HG02571 (cell line): Measurements from ENCODE around the gene OR10AD1.

Experiments
- ATAC-seq: cut with Tn5 transposase; IDR thresholded peaks from one replicate; pipeline ENCODE4 v1.9.1; 2021; ENCODE audit warnings: mild to moderate bottlenecking, moderate library complexity; ENCODE audit not compliant: unreplicated experiment

The OR10AD1 gene

DNA sequence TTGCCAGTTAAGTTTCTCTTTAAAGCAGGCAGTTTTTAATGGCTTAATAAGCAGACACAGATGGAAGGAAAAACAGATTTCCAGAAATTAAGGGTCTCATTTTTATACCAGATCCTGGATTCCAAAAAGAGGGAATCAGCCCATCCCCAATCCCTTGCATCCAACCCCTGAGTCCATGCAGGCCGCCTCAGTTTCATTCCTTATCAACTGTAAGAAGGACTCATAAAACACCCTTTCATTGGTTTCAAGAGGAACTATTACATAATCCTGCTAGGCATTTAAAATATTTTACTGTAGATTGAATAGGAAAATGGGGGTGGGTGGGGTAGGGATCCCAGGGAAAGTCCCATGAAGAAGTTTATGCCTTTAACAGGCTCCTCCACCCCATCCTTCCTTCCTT, 10.2 kb downstream of the OR10AD1 start:
- ATAC-seq, result no peak

DNA sequence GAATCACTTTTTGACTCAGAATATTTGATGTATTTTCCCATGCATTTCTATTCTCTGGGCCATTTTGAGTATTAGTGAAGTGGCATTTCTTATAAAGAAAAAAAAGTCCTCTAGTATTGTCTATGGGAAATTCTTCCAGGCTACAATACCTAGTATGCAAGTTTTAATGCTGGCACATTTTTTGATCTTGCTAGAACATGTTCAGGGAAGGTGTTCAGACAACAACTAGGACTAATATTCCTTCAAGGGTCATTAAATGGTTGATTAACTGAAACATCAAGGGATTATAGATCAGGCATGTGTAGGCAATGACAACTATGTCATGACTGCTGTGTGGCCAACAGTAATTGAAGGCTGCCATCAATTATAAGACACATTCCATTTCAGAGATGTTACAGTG, 12.0 kb downstream of the OR10AD1 start:
- no peak for ATAC-seq

DNA sequence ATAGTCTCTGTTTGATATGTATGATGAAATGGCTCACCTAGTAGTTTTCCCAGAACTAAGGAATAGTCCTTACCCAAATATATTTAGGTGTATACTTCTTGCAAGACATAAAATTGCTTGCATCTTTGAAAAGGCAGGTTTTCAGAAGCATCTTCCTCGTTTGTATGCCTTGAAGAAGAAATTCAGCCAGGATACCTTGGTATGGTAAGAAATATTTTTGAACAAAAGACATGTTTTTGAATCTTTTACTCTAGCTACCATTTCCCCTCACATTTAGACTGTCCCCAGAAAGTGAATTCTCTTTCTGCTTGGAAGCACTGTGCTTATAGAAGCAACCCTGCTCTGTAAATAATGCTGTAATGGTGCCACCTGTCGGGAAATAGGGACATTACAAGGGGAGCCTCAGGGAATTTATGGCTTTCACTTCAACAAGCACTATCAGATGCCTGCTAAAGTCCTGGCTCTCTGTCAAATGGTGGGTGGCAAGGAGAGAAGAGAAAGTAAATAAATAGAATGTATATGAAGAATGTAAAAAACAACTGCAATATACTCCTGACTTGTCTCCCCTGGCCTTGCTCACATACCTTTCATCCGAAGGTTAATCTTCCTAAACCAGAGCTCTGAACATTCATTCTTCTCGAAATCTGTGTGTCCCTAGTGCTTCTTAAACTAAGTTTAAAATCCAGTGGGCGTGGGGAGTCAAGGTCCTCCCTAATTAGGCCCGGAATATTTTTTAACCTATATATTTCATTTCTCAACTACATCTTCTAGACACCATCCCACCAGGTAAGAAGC, 13.6 kb downstream of the OR10AD1 start:
- ATAC-seq, result no peak

DNA sequence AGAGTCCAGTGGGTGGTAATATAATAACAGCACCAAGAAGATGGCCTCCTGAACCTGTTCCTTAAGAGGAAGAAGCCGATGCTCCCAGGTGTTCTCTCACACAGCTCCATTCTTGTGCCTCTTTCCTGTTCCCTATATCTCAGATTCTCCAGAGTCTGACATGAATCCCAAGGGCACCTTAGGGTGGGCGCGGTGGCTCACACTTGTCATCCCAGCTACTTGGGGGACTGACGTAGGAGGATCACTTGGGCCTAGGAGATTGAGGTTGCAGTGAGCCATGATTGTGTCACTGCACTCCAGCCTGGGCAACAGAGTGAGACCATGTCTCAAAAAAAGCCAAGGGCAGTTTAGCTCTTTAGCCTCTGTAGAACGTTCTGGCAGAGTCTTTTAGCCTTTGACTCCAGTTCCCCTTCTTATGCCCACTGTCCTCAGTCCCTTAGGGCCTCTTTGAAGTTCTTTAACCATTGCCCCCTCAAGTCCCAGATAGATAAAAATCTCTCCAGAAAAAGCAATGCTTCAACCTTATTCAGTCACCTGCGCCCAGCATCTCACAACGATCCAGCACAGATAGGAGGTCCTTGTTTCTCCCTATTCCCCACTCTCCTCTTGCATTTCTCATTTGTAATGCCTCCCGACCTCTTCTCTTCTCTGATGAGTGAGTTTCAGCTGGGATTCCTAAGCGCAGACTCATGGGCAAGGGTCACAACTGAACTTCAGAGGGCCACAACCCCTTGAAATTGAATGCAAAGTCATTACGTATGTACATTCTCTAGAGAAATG, 15.0 kb downstream of the OR10AD1 start:
- ATAC-seq, result no peak

DNA sequence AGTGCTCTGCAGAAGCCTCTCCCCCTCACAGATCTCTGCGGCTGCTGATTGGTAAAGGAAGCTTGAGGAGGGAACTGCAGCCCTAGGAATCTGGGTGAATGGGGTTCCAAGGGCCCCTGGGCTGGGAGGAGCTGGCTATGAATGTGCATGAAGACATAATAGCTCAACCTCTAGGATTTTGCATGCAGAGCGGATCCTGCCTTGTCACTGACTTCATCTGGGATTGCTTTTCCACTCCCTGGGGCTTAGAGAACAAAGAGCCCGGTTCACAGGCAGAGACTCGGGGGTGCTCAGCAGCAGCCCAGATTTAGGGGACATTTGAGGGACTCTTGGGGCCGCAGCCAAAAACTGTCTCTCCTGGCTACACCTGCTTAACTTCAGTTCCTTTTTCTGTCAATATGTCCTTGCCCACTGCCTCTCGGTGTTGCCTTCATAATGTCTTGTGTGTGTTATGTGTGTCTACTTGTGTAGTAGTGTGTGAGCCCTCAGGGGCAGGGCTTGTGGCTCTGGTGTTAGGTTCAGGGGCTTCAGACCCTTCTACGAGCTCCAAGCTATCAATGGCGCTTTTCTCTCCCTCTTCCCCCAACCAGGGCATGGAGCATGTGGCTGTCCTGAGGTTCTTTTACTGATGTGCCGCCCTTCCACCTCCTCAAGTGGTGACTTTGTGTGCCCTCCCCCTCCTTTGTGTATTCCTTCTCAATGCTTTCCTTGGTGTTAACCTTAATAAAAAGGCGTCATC, 17.7 kb downstream of the OR10AD1 start:
- no peak for ATAC-seq

DNA sequence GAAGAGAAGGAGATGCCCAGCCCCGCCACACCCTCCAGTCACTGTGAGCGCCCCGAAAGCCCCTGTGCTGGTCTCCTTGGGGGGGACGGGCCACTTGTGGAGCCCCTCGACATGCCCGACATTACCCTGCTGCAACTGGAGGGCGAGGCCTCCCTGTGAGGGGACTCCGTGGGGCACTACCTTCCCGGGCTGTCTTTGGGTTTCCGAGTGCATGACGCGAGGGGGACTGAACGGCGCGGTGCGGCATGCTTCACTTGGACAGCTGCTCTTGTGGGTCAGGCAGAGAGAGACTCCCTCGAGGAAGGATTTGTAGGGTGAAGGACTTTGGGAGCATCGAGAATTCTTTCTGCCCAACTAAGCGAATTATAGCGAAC, 18.6 kb downstream of the OR10AD1 start:
- ATAC-seq, result no peak

DNA sequence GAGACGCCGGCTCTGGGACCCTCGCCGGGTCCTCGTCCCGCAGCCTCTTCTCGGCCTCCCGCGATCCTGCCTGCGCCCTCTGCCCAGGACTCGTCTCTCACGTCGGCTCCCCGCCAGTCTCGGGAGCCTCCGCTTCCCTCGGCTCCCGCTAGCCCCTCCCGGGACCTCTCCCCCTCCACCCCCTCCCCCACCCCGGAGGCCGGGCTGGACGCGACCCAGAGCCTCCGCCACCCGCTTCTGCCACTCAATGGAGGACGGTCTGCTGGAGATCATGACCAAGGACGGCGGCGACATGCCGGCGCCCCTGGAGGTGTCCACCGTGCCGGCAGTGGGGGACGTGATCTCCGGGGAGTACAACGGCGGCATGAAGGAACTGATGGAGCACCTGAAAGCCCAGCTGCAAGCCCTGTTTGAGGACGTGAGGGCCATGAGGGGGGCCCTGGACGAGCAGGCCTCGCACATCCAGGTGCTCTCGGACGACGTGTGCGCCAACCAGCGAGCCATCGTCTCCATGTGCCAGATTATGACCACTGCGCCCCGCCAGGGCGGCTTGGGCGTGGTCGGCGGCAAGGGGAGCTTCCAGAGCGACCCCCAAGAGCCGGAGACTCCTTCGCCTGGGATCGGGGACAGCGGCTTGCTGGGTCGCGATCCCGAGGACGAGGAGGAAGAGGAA, 19.1 kb downstream of the OR10AD1 start:
- ATAC-seq, result no peak

DNA sequence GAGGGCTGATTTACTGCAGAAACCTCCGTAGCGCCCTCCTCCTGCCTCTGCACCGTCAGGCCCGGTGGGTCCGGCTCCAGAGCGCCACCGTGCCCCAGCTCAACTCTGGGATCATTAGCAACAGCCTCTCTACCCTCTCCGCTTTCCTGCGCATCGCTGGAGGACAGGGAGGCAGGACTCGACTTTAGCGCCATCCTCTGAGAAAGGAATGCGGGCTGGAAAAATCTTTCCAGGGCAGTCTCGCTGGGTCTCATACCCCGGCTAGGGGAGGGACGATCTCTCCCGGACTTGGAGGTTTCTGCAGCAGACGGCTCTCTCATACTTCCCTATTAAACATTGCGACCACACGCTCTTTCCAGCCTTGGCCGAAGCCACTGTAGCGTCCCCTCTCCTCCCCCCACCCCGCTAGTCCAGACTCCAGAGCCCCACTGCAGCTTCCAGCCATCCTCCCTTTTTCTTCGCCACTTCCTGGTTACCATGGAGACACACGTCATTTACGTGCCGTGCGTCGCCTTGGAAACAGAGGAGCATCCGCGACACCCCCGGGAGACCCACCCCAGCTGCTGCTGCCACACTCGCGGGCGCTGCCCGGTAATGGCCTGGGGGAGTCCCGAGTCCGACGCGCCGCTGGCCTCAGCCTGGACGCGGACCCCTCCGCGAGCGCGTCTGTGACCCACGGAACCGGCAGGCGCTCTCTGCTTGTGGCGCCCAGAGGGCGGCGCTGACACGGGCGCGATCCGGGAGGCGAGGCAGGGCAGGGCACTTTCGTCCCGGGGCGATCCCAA, 19.8 kb downstream of the OR10AD1 start, which contains the start of gene CCDC184:
TSS of gene CCDC184 (plus strand) at position 554 of the 785 bp plus-strand sequence. CDS start 479 bp downstream, outside the sequence.
- peak; percentile 72 for ATAC-seq

DNA sequence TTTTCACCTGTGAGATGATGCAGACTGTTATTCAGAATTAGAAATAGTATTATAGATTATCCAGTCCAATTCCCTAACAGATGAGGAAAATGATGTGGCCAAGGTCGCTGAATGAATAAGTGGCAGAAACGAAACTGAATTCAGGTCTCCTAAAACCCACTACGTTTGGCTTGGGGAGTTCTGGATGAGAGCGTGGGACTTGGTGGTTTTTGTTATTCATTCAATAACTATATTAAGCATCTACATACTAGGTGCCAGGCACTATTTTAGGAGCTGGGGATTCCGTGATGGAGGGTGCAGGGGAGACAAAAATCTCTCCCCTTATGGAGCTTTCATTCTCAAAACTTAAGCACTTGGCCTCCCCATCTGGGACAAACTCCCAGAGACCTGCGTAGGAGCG, 20.5 kb downstream of the OR10AD1 start:
- no peak for ATAC-seq

DNA sequence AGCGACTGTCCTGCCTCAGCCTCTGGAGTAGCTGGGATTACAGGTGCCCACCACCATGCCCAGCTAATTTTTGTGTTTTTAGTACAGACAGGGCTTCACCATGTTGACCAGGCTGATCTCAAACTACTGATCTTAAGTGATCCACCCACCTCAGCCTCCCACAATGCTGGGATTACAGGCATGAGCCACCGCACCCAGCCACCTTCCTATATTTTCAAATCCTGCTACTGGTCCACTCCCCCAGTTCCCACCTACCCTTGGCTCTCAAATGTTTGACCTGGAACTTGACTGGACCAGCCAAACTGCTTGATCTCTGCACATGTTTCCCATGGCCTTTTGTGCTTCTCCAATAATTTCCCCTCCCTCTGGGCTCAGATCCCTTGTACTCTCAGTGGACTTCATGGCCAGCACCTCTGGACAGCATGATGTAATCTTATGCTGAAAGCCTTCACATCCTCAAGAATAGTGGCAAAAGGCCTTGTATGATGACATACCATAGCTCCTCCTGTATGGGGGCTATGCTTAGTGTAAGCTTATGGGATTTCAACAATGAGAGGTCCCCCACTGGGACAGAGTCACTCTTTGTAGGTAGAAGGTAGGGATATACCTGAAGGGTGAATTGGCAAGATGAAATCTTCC, 22.1 kb downstream of the OR10AD1 start:
- no peak for ATAC-seq

DNA sequence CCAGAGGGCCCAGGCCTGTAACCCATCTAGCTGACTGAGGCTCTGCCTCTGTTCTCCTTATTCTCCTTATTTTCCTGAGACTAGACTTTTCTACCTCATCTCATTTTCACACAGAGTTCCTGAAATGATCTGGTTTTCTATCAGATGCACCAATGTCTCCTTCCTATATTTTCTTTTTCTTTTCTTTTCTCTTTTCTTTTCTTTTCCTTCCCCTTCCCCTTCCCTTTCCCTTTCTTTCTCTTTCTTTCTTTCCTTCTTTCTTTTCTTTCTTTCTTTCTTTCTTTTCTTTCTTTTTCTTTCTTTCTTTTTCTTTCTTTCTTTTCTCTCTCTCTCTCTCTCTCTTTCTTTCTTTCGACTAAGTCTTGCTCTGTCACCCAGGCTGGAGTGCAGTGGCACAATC, 22.7 kb downstream of the OR10AD1 start:
- ATAC-seq, result no peak

DNA sequence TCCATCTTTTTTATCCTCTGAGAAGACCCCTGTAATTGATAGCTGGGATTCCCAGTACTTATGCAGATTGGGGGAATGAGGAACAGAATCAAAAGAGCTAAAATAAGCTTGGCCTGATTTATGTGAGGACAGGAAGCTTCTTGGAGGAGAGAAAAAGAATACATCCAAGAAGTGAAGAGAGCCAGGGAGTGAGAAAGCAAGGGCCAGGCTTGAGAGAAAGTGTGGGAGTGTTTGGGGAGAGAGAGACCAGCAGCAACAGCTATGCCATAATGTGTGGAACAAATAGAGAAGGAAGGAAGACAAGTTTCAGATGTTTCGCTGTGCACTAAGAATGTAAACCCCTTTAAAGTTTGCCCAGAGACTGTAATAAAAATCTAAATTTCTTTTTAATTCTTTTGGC, 23.6 kb downstream of the OR10AD1 start:
- no peak for ATAC-seq

DNA sequence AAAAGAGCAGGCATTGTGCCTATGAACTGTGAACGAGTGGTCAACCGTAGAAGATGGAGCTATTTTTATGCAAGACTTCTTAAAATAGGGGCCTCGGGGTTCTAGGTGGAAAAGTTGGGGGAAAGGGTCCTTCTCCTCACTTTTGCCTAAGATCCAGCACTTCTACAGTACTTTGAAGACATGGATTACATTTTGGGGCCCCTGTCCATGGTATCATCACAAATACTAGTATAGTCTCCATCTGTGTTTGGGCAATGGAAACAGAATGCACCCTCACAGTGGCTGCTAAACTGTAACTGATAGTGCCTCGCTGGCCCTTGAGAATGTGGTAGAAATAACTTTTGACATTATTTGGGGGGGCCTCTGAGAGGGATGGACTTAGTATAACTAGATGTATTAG, 25.1 kb downstream of the OR10AD1 start:
- no peak for ATAC-seq

DNA sequence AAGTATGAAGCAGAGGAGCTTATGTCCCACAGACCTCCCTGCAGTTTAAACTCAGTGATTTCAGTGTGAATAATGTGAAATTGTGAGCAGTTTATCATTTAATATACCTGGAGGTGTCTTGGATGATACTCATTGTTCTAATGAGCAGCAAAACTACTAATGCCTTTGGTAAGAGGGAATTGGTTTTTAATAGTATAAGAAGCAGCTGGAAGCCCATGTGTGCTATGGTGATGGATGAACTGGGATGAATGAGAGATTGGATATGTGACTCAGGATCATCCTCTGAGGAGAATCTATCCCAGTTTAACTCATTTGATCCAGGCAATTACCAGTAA, 26.7 kb downstream of the OR10AD1 start:
- no peak for ATAC-seq

DNA sequence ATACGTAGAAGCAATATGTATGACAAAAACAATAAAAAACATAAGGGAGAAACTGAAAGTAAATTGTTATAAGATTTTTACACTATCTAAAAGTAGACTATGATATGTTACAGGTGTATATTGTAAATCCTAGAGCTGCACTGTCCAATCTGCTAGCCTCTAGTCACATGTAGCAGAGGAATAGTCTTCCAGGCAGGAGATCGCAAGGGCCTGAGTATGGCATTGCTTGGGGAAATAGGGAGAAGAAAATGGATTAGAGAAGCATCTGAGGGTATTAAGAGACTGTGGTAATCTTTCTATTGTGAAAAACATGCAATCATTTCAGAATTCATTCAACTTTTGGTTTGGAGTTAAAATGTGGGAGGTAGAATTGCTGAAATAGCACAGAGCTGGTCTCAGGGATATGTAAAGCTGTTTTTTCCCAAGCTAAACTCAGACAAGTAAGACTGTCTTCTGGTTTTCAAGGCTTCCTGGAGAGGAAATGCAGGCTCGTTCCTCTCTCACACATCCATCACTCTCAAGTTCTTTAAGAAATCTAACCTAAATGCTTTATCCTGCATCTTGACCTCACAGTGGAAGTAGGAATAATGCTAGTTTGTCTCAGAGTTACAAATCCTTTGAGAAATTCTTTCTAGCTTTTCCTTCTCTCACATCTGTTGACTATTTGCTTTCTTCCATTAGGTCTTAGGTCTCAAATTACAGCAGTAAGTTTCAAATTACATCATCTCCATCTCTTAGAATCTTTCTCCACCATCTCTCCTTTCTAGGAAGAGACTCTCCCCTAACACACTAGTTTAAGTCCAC, 27.3 kb downstream of the OR10AD1 start:
- no peak for ATAC-seq

DNA sequence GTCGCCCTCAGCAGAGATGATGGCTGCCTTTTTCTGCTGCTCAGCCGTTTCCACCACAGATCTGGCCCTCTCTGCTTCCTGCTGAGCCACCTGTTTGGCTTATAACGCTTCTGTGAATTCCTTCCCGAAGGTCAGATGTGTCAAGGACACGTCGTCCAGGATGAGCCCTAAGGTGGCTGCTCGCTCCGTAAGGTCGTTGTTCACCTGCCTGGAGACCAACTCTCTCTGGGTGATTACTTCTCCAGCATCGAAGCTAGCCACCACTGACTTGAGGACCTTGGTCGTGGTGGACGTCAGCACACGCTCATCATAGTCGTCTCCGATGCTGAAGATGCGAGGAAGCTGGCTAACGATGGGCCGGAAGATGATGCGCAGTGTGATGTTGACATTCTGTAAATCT, 34.1 kb downstream of the OR10AD1 start:
- no peak for ATAC-seq

DNA sequence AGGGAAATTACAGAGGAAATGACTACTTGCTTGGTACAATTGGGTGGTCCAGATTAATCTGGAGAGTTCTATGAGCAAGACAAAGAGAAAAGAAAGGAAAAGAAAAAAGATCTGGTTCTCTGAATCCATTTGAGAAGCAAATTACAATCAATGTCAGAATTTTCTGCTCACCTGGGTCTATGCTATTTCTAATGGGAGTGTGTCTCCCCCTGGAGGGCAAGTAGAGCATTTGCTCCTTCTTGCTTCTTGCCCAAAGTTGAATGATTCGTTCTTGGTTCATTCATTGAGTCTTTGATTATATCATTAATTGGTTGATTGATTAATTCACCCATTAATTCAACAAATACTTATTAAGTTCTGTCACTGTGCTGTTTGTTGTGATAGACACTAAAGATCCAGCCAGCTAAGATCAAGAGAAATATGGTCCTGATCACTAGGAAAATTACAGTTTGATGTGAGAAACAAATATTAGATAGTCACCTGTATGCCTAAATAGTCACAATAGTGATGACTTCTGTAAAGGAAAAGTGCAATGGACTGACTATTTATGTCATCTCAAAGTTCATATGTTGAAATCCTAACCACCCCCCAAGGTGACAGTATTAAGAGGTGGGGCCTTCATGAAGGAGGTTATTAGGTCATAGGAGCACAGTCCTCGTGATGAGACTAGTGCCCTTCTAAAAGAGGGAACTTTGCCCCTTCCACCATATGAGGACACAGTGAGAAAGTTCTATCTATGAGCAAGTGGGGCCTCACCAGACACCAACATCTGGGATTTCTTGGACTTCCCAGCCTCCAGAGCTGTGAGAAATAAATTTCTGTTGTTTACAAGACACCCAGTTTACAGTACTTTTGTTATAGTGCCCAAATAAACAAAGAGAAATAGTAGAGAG, 37.8 kb downstream of the OR10AD1 start:
- ATAC-seq, result no peak

DNA sequence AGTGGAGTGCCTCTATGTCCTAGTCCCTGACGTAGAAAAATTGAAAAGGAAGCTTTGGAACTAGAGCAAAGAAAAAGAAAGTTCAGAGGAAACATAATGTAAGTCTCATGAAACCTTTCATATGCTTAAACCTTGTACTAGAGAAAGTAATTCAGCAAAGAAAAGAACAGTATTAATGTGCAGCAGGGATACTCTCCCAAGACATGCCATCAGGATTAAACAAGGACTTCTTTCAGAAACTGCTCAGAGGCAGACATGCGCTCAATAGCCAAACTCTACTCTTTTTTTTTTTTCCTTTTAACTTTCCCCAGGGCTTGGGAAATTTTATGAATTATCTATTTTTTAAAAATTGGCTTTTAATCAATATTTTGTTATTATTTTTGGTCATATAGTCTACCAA, 38.6 kb downstream of the OR10AD1 start:
- no peak for ATAC-seq
